Cardiac septum (tissue), 1 donor: Measurements from ENCODE around the gene SPO11. TPM values are rescaled to one million over a fixed set of nuclear protein-coding genes. Genes with fewer than 3 reads are reported as not detected.
A peak's percentile ranks its signal among the peaks of the same experiment; 100 is the strongest.
"Not testable (repeated sequence)": the region's sequence is repeated elsewhere in the genome, so short reads cannot be mapped to it uniquely, and the experiment has no call there.

Source experiments
- DNase-seq: peaks from one replicate; pipeline ENCODE4 v3.0.0-alpha.2; 2020; ENCODE audit warnings: low spot score
- intact Hi-C: fragments of 100-400 bp; cut with DNase I; formaldehyde crosslinking; loops from one replicate; pipeline ENCODE4 v1.14.0; 2022
- total RNA-seq: library from RNA; stranded (reverse); fragmentation: NEBNext Ultra II Directional; extraction: Animal tissue kit (Norgen Biotek cat#: 25700); gene quantifications from one replicate; pipeline ENCODE4 v1.2.1, GENCODE V29; 2021
- donor health status: DM: no; HTN: no; CAD: no.

Gene SPO11
- total RNA-seq, 1 donor from 2014 or later, result not detected

DNA sequence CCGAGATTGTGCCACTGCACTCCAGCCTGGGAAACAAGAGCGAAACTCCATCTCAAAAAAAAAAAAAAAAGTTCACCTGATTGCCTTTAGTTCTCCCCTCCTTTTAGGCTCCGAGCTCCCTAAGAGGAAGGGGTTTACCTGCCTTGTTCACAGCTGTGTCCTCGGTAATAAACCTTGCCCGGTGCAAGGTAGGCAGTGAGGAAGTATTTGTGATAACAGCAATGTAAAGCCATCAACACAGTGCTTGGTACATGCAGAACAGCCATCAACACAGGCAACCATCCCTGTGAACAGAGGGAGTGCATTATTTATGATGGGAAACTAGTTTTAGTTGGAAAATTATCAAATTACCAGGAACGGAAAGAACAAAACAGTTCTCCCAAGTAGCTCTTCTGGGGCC, 1.8 kb upstream of the SPO11 start:
- intact Hi-C loops, result no loop called here
- DNase-seq, result no peak

DNA sequence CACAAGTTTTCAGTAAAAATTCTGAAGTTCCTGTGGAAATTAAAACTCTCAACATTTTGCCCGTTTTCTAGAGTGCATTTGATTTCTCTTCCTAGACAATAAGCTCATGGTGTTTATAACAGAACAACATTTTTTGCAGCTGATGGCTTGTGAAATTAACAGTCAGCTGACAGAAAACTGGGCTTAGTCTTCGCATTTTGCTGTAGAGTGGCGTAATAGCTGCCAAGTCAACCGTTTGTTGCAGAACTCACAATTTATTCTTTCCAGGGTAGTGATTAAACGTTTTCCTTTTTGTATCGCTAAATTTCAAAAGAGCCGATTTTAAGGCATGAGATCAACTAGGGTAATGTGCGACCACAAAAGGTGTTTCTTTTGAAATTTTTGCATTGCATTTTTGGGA, 1.4 kb downstream of the SPO11 start:
- intact Hi-C loops, result no loop called here
- no peak for DNase-seq

DNA sequence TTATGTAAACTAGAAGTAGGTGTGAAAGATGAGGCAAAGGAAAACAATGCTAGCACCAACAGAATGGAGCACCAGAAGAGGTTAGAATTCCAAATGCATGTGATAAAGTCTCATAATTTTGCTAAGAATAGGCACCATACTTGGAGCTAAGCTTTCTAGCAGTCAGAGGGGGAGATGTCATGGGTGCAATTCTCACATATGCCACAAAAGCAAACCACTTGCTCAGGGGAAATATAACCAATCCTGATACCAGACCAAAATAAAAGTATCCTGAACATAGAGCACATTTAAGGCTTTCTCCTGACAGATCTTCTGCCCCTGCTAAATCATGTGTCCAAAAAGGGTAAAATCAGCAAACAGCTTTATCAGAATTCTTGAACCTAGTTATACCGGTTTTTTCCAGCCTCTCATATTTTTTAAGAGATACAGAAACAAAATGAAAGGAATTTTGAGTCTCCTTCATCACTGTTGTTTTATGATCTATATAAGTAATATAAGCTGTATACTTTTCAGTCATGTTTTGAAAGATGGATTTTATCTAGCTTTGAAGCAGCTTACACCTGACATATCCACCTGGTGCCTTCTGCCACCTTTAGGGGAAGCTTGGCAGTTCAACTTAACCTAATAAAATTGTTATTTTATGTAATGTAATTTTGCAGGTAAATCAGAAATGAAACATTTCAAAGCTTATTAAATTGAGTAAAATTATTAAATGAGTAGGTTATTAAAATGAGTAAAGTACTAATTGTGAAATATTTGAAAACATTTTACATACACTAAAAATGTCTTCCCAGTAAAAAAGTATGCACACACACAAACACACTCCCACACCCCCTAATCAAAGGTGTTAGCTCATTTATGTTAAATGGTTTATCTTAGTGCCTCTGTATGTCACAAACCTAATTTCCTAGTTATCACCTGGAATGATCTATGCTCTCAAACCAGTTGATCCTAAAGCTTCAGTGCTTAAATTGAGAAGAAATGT, 2.8 kb downstream of the SPO11 start:
- intact Hi-C loops, result no loop called here
- no peak for DNase-seq

DNA sequence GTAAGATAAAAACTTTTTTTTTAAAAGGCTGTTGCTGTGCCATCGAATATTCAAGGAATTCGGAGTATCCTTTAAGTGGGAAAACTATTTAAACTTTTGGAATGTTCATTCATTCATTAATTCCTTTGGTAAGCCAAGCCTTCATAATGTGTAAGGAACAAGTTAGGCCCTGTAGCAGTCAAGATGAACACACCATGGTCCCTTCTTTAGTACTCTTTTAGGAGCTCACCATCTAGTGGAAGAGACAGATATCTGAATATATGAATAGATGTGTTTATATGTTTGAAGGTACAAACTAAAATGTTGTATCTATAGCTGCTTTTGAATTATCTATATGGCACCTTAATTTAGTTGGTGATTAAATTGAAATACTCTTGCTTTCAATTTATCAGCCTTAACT, 5.8 kb downstream of the SPO11 start:
- no peak for DNase-seq
- intact Hi-C loops, result no loop called here

DNA sequence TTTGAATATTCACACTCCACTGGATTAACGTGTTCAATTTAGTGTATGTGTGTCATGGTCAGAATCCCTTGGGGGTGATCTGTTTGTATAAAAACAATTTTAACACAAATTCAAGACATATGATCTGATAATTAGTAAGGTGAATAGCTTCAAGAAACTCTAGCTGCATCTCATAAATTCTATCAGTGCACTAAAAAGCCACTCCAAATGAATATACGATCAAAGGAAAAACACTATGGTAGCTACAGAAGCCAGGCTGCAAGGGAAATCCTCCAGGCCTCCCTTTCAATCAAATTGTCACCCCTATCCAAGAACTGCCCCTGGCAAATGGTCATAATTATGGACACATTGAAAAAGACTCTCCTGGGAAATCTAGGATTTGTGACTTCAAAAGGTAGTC, 12.1 kb downstream of the SPO11 start:
- no peak for DNase-seq
- intact Hi-C loops, result no loop called here

DNA sequence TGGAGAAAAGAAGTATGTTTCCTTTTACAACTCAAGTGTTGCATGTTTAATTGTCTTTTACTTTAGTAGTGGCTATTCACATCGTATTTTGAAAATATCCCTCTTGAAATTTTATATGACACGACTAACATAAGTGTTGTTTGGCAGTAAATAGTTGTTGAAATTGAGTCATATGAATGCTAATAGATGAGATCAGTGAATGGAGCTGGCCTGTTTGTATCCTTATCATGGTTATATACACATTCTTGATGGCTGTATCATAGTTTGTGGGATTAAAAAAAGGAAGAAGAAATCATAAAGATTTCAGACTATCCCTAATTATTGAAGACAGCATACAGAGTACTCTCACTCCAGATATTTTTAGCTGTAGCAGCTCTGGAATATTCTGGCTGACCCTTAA, 13.2 kb downstream of the SPO11 start:
- DNase-seq, result no peak
- intact Hi-C loops, result no loop called here

- DNase-seq, result no peak
- intact Hi-C loops, result loop anchor here (1.0 kb wide), 1 partner anchor 257 kb away; no protein-coding TSS in a partner anchor
Measured at GRCh38 chr20:57346477-57346876, 16.9 kb downstream of the SPO11 start.

- DNase-seq, result no peak
- intact Hi-C loops, result no loop called here
Measured at GRCh38 chr20:57347393-57347792, 17.8 kb downstream of the SPO11 start.

GRCh38 chr20:57348200-57348921, 18.8 kb downstream of the SPO11 start:
- intact Hi-C loops, DNase-seq: not testable (repeated sequence)

- intact Hi-C loops, DNase-seq: not testable (repeated sequence)
Measured at GRCh38 chr20:57348922-57349574, 19.4 kb downstream of the SPO11 start.

GRCh38 chr20:57350081-57350710, 20.6 kb downstream of the SPO11 start:
- intact Hi-C loops, result no loop called here
- no peak for DNase-seq

- intact Hi-C loops, DNase-seq: not testable (repeated sequence)
Measured at GRCh38 chr20:57350726-57351041, 21.1 kb downstream of the SPO11 start.

GRCh38 chr20:57351042-57351783, 21.6 kb downstream of the SPO11 start, which contains the start of gene RAE1:
TSS of gene RAE1 (plus strand) at chr20:57351255. CDS start at chr20:57354039, 2,784 bp downstream.
- intact Hi-C loops, result no loop called here
- DNase-seq, result peak; percentile 95

DNA sequence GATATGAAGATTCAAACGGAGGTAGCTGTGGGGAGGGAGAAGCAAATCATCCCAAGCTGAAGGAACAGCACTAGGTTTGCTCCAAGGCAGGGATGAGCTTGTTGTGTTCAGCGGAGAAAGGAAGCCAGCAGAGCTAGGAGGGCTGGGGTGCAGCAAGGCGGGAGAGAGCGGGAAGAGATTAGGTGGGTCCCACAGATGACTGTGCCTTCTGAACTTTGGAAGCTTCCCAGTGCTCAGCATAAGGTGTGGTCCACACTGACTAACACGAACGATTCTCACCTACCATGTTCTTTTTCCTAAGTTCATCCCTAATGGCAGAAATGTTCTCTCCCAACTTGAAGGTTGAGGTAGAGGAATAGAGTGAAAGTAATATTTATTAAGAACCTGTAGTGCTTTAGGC, 22.7 kb downstream of the SPO11 start:
- intact Hi-C loops, result no loop called here
- DNase-seq, result no peak

DNA sequence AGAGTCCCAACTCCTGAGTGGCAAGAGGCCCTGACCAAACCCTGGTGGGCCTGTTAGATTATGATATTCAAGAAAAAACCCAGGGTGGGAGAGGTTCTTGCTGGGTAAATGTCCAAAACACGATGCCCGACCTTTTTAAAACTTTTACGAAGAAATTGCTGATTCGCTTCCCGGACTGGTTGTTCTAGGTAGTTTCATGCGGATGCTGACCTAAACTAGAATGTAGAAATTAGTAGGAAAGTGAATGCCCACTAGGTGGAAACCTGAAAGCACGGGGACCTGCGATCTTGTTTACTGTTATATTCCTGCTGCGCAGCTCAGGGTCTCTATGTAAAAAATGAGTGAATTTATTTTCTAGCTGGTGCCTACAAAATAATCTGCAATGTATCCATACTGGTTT, 23.7 kb downstream of the SPO11 start:
- intact Hi-C loops, result no loop called here
- no peak for DNase-seq

- DNase-seq, result no peak
- intact Hi-C loops, result no loop called here
Measured at GRCh38 chr20:57361517-57361916, 31.9 kb downstream of the SPO11 start.

GRCh38 chr20:57364451-57364850, 34.8 kb downstream of the SPO11 start:
- DNase-seq, result no peak
- intact Hi-C loops, result no loop called here

- intact Hi-C loops, result no loop called here
- DNase-seq, result no peak
Measured at GRCh38 chr20:57369596-57369995, 40.0 kb downstream of the SPO11 start.

DNA sequence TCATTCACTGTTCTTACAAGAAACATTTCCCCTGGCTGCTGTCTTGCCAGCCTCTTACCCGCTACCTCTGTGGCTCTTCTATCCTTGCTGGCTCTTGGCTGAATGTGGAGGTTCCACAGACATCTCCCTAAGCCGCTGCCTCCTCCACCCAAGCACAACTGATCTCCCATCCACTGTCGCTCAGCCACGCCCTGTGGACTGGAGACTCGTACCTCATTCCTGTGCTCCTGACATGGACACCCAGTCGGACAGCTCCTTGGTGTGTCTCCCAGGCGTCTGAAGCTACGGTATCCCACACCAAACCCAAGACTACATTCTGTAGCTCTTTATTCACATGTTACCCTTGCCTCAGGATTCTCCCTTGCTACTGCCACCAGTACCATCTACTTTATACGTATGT, 40.7 kb downstream of the SPO11 start:
- intact Hi-C loops, result no loop called here
- no peak for DNase-seq
